CD4-positive, alpha-beta memory T cell (primary cell): Measurements from ENCODE around the gene DLGAP1. TPM values are rescaled to one million over a fixed set of nuclear protein-coding genes. Genes with fewer than 3 reads are reported as not detected.
A peak's percentile ranks its signal among the peaks of the same experiment; 100 is the strongest.

Experiments used
- CTCF ChIA-PET: fragments of 350-600 bp; sonication (Branson Sonifier 250); formaldehyde crosslinking; loops from one replicate; lab custom pipeline; 2021; ENCODE audit warnings: inconsistent platforms; ENCODE audit not compliant: partially characterized antibody; lab: Charles Lee
- POLR2A ChIA-PET: fragments of 350-600 bp; sonication (Branson Sonifier 250); formaldehyde crosslinking; loops from one replicate; lab custom pipeline; 2021; ENCODE audit not compliant: partially characterized antibody; lab: Charles Lee
- DNase-seq, 5 donors: peaks; one replicate each; pipeline versions ENCODE4 v3.0.0 to v3.0.0-alpha.2; 2020 to 2022; ENCODE audit warnings: mixed read lengths in 1 of 5
- H3K27ac ChIP-seq: one replicate; pipeline ENCODE4 v1.7.0; 2013; ENCODE audit warnings: low read depth, low read length
- H3K27me3 ChIP-seq: 2 replicates; pipeline ENCODE4 v1.7.0; 2013; ENCODE audit warnings: mild to moderate bottlenecking, low read length, moderate library complexity; ENCODE audit not compliant: insufficient read depth
- H3K36me3 ChIP-seq: 2 replicates; pipeline ENCODE4 v1.7.0; 2013; ENCODE audit warnings: mild to moderate bottlenecking, low read length, moderate library complexity; ENCODE audit not compliant: insufficient read depth
- H3K4me1 ChIP-seq: 2 replicates; pipeline ENCODE4 v1.7.0; 2013; ENCODE audit warnings: mild to moderate bottlenecking, low read length, moderate library complexity; ENCODE audit not compliant: insufficient read depth
- H3K4me3 ChIP-seq, 2 donors: one replicate each; pipeline ENCODE4 v1.7.0; 2013; ENCODE audit warnings: low read length in 2 of 2, mild to moderate bottlenecking in 1 of 2
- H3K9me3 ChIP-seq, 2 donors: one replicate each; pipeline ENCODE4 v1.7.0; 2013; ENCODE audit warnings: low read length in 2 of 2, control low read depth in 1 of 2; ENCODE audit not compliant: control insufficient read depth in 1 of 2
- H3K27ac Mint-ChIP-seq, 7 donors: one replicate each; pipeline ENCODE4 v1.8.0; 2020 to 2021; ENCODE audit warnings: mixed read lengths in 7 of 7, mild to moderate bottlenecking in 6 of 7, inconsistent platforms in 3 of 7, moderate library complexity in 3 of 7
- H3K27me3 Mint-ChIP-seq, 2 donors: one replicate each; pipeline ENCODE4 v1.8.0; 2020 to 2021; ENCODE audit warnings: mixed read lengths in 2 of 2
- H3K36me3 Mint-ChIP-seq, 2 donors: one replicate each; pipeline ENCODE4 v1.8.0; 2020 to 2021; ENCODE audit warnings: mixed read lengths in 2 of 2, inconsistent platforms in 1 of 2, mild to moderate bottlenecking in 1 of 2
- H3K4me1 Mint-ChIP-seq, 4 donors: one replicate each; pipeline ENCODE4 v1.8.0; 2020 to 2021; ENCODE audit warnings: mixed read lengths in 4 of 4, mild to moderate bottlenecking in 1 of 4
- H3K4me3 Mint-ChIP-seq, 8 donors: one replicate each; pipeline ENCODE4 v1.8.0; 2020 to 2021; ENCODE audit warnings: mixed read lengths in 8 of 8, mild to moderate bottlenecking in 7 of 8, moderate library complexity in 6 of 8, inconsistent platforms in 3 of 8
- H3K9me3 Mint-ChIP-seq, 8 donors: one replicate each; pipeline ENCODE4 v1.8.0; 2020 to 2021; ENCODE audit warnings: mixed read lengths in 8 of 8, mild to moderate bottlenecking in 5 of 8, inconsistent platforms in 3 of 8, moderate library complexity in 1 of 8
- intact Hi-C: fragments of 100-400 bp; cut with micrococcal nuclease; formaldehyde crosslinking; loops from one replicate; pipeline ENCODE4 v1.15.1; 2023
- polyA plus RNA-seq, 2 donors: library from polyadenylated mRNA; unstranded; fragments of 300-500 nt; fragmentation: Illumina TruSeq; gene quantifications; one replicate each; pipeline ENCODE4 v1.2.3, GENCODE V29; 2021
- total RNA-seq, 2 experiments: library from RNA; stranded (reverse); gene quantifications; one replicate each; pipeline ENCODE4 v1.2.3, GENCODE V29; 2021

DLGAP1 gene
- total and polyA plus RNA-seq, 4 experiments from 2014 or later = 0.17 to 0.71 (median 0.45) TPM

DNA sequence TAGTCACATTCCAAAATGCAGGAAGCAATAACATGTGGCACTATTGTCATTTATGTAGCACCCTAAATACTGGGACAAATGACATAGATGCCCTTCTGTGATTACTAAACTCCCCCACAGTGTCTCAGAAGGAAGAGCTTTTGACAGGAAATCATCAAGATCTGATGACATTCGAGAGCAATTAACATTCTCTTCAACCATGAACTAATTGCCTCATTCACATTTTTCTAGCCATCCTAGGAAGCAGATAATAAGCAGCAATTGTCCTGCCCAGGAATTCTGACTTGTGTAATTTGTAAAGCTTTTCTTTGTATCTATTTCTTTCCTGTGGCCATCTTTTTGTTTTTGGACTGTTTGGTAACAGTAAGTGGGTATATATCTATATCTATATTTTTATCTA is 712.6 kb downstream of the DLGAP1 start:
- H3K9me3 ChIP-seq = peaks cover 0 to 4% of the 10 kb centered on the region in 2 donors
- Mint-ChIP-seq H3K36me3 (no peaks in the 10 kb centered on the region), H3K4me3 (no peak overlapping the region), H3K9me3 (peaks cover 0 to 11% (median 4%) of the 10 kb centered on the region in 8 donors), H3K4me1 (peaks cover 0 to 2% (median 0%) of the 10 kb centered on the region in 4 donors), H3K27me3 (peaks cover 2 to 5% of the 10 kb centered on the region in 2 donors), H3K27ac (no peak overlapping the region)
- ChIA-PET CTCF (no interaction called here), POLR2A (no interaction called here)
- no peak for DNase-seq
- no peaks in the 10 kb centered on the region for H3K36me3 ChIP-seq
- H3K4me3 ChIP-seq = no peak overlapping the region
- no peak overlapping the region for H3K27ac ChIP-seq
- no peaks in the 10 kb centered on the region for H3K4me1 ChIP-seq
- no peaks in the 10 kb centered on the region for H3K27me3 ChIP-seq
- intact Hi-C loops = no loop called here

DNA sequence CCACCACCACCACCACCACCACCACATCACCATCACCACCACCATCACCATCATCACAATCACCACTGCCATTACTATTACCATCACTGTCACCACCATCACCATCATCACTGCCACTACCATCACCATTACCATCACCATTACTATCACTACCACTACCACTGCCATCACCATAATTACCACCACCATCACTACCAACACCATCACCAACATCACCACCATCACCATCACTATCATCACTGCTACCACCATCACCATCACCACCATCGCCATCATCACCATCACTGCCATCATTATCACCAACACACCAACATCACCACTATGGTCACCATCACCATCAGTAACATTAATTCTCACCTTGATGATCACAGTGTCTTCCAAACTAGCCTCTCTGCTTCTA is 713.8 kb downstream of the DLGAP1 start:
- H3K27ac Mint-ChIP-seq = peak overlapping the region in 2 of 7 donors; percentile 12 to 43
- Histone ChIP-seq H3K27ac (no peak overlapping the region), H3K4me3 (no peak overlapping the region), H3K36me3 (no peaks in the 10 kb centered on the region), H3K4me1 (no peaks in the 10 kb centered on the region), H3K27me3 (no peaks in the 10 kb centered on the region), H3K9me3 (peaks cover 0 to 4% of the 10 kb centered on the region in 2 donors)
- intact Hi-C loops = no loop called here
- no peaks in the 10 kb centered on the region for H3K36me3 Mint-ChIP-seq
- DNase-seq = no peak
- POLR2A ChIA-PET = no interaction called here
- H3K9me3 Mint-ChIP-seq = peaks cover 0 to 11% (median 4%) of the 10 kb centered on the region in 8 donors
- peaks cover 4 to 5% of the 10 kb centered on the region in 2 donors for H3K27me3 Mint-ChIP-seq
- CTCF ChIA-PET = no interaction called here
- peaks cover 0 to 2% (median 0%) of the 10 kb centered on the region in 4 donors for H3K4me1 Mint-ChIP-seq
- no peak overlapping the region for H3K4me3 Mint-ChIP-seq

DNA sequence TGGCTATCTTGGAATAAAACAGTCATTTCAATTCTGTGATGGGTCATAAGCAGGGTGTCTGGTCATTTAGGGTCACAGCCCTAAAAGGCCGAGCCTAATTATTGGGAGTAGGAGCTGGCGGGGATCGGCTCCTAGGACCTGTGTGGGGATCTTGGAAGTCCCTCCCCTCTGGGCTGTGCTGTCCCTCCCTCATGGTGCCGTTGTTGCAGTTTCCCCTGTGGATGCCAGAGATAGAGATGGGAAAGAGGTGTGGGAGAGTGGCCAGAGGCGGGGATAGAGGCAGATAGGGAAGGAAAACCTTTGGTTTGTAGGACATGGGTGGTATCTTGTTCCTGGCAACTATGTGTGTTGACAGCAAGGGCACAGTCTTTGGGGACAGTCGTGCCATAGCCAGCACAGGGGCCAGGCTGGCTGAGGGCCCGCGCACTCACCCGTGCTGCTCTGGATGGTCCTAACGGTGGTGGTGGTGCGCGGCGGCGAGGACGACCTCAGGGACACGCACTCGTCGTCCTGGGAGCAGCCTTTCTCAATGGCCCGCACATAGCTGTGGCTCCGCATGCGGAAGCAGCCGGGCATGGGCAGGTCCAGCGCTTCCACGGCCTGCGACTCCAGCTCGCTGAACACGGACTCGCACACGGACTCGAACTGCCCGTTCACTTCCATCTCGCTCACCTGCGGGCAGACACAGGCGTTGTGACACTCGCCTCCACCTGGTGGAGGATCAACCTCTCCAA is 726.2 kb downstream of the DLGAP1 start:
- no peak for DNase-seq
- ChIA-PET POLR2A (no interaction called here), CTCF (no interaction called here)
- no peak overlapping the region for H3K27ac Mint-ChIP-seq
- Histone ChIP-seq H3K27ac (no peak overlapping the region), H3K27me3 (no peaks in the 10 kb centered on the region), H3K9me3 (no peaks in the 10 kb centered on the region), H3K36me3 (no peaks in the 10 kb centered on the region), H3K4me1 (no peaks in the 10 kb centered on the region), H3K4me3 (no peak overlapping the region)
- no peak overlapping the region for H3K4me3 Mint-ChIP-seq
- no peaks in the 10 kb centered on the region for H3K9me3 Mint-ChIP-seq
- intact Hi-C loops = no loop called here
- no peaks in the 10 kb centered on the region for H3K4me1 Mint-ChIP-seq
- H3K27me3 Mint-ChIP-seq = peaks cover 19 to 26% of the 10 kb centered on the region in 2 donors
- H3K36me3 Mint-ChIP-seq = no peaks in the 10 kb centered on the region

DNA sequence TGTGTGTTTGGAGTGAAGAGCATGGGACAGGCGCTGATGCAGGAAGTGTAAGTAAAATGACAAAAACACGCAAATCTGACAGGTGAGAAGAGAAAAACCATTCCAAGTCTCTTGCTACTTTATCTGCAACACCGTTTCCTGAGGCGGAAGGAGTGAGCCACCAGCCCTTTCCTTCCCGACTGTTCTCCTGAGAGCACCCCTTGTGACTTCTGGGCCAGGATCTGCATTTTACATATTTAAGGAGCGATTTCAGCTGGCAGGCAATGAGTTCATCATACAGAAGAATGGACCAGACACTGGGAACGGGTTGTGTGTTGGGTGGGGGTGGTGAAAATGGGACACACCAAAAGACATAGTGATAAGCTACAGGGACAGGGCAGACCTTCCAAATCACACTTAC is 727.8 kb downstream of the DLGAP1 start:
- H3K27me3 ChIP-seq = no peaks in the 10 kb centered on the region
- CTCF ChIA-PET = interaction anchor here (0.6 kb wide), 1 partner anchor 744 kb away, joined by 3 read pairs; no protein-coding TSS in a partner anchor
- no peak overlapping the region for H3K27ac ChIP-seq
- intact Hi-C loops = no loop called here
- DNase-seq = no peak
- H3K9me3 Mint-ChIP-seq = no peaks in the 10 kb centered on the region
- H3K4me3 Mint-ChIP-seq = no peak overlapping the region
- no peaks in the 10 kb centered on the region for H3K36me3 Mint-ChIP-seq
- POLR2A ChIA-PET = no interaction called here
- no peaks in the 10 kb centered on the region for H3K4me1 ChIP-seq
- no peaks in the 10 kb centered on the region for H3K9me3 ChIP-seq
- no peak overlapping the region for H3K4me3 ChIP-seq
- H3K4me1 Mint-ChIP-seq = no peaks in the 10 kb centered on the region
- H3K27me3 Mint-ChIP-seq = peaks cover 17 to 34% of the 10 kb centered on the region in 2 donors
- H3K27ac Mint-ChIP-seq = peak overlapping the region in 1 of 7 donors; percentile 2
- H3K36me3 ChIP-seq = no peaks in the 10 kb centered on the region

DNA sequence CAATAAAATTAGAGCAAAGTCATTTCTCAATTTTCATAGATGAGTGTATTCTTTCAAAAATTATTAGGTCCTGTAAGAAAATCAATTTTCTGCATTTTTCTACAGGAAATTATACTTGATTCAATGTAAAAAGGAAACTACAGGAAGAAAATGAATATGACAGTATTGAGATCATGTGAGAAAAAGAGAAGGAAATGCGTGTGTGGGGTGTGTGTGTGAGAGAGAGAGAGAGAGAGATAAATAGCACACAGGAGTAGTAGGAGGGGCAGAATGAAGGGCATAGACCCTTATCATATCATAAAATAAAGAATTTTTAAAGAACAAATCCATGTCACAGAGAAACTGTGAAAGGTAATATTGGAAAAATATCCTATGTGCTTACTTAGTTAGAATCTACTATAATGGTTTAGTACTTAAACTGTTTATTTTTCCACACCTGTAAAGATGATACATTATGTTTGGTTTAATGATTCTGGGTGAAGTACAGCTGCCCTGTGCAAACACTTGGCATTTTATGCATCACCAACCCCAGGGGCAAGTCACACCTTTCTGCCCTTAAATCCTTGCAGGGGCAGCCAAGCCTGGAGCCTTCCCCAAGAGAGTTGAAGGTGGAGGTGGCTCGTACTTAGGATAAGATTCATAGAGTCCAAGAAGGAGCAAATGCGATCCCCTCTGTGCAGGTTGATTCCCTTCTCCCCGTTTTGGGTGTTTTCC is 728.7 kb downstream of the DLGAP1 start:
- Histone ChIP-seq H3K36me3 (no peaks in the 10 kb centered on the region), H3K27ac (no peak overlapping the region), H3K4me3 (no peak overlapping the region), H3K9me3 (no peaks in the 10 kb centered on the region), H3K27me3 (no peaks in the 10 kb centered on the region), H3K4me1 (no peaks in the 10 kb centered on the region)
- intact Hi-C loops = no loop called here
- CTCF ChIA-PET = no interaction called here
- H3K4me3 Mint-ChIP-seq = no peak overlapping the region
- no peaks in the 10 kb centered on the region for H3K9me3 Mint-ChIP-seq
- POLR2A ChIA-PET = no interaction called here
- no peak overlapping the region for H3K27ac Mint-ChIP-seq
- H3K27me3 Mint-ChIP-seq = peaks cover 17 to 34% of the 10 kb centered on the region in 2 donors
- no peak for DNase-seq
- H3K4me1 Mint-ChIP-seq = no peaks in the 10 kb centered on the region
- H3K36me3 Mint-ChIP-seq = no peaks in the 10 kb centered on the region

DNA sequence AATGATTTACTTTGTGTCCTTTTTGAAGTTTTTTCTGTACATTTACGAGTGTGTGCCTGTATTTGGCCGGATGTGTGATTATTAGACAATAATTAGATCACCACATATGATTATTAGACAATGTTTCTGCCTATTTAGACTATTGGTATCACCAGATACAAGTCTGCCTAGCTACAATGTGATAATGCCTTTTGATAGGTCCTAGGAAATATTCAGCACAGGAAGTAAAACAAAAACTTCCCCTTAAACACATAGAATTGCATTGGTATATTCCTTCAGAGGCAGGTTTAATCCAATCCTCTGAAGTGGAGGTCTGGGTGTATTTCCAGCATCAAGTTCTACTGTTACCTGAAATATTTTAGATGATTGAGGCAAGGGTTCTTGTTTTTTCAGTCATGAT is 730.0 kb downstream of the DLGAP1 start:
- CTCF ChIA-PET = no interaction called here
- no peak for DNase-seq
- POLR2A ChIA-PET = no interaction called here
- Histone ChIP-seq H3K36me3 (no peaks in the 10 kb centered on the region), H3K4me3 (no peak overlapping the region), H3K27me3 (no peaks in the 10 kb centered on the region), H3K9me3 (no peaks in the 10 kb centered on the region), H3K27ac (no peak overlapping the region), H3K4me1 (no peaks in the 10 kb centered on the region)
- Mint-ChIP-seq H3K4me1 (no peaks in the 10 kb centered on the region), H3K27ac (no peak overlapping the region), H3K27me3 (peaks cover 16 to 39% of the 10 kb centered on the region in 2 donors), H3K36me3 (no peaks in the 10 kb centered on the region), H3K4me3 (no peak overlapping the region), H3K9me3 (peaks cover 0 to 2% (median 0%) of the 10 kb centered on the region in 8 donors)
- intact Hi-C loops = no loop called here

DNA sequence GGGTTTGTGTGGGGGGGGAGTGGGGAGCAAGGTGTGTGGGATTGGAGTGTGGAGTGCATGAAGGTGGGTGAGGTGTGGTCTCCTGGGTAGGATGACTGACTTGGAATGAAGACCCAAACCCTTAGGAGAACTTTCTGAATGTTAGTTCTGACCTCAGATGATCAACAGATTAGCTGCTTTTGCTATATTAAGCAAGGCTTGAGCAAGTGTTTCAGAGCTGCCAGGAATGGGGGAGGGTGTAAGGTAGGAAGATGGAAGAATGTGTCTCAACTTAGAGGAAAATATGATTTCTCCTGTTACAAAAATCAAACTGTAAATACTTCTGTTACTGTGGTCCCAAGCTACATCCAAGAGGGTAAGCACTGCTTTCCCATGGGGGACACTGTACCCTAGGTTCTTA is 731.6 kb downstream of the DLGAP1 start:
- H3K27ac ChIP-seq = no peak overlapping the region
- POLR2A ChIA-PET = no interaction called here
- H3K4me3 Mint-ChIP-seq = no peak overlapping the region
- no peaks in the 10 kb centered on the region for H3K4me1 Mint-ChIP-seq
- H3K9me3 Mint-ChIP-seq = peaks cover 0 to 2% (median 0%) of the 10 kb centered on the region in 8 donors
- no peak overlapping the region for H3K27ac Mint-ChIP-seq
- intact Hi-C loops = no loop called here
- H3K27me3 ChIP-seq = no peaks in the 10 kb centered on the region
- no peaks in the 10 kb centered on the region for H3K4me1 ChIP-seq
- CTCF ChIA-PET = no interaction called here
- no peaks in the 10 kb centered on the region for H3K36me3 Mint-ChIP-seq
- H3K36me3 ChIP-seq = no peaks in the 10 kb centered on the region
- H3K4me3 ChIP-seq = no peak overlapping the region
- DNase-seq = no peak
- H3K9me3 ChIP-seq = no peaks in the 10 kb centered on the region
- H3K27me3 Mint-ChIP-seq = peaks cover 16 to 37% of the 10 kb centered on the region in 2 donors
